ENCODE data around the gene CACHD1.

DNA sequence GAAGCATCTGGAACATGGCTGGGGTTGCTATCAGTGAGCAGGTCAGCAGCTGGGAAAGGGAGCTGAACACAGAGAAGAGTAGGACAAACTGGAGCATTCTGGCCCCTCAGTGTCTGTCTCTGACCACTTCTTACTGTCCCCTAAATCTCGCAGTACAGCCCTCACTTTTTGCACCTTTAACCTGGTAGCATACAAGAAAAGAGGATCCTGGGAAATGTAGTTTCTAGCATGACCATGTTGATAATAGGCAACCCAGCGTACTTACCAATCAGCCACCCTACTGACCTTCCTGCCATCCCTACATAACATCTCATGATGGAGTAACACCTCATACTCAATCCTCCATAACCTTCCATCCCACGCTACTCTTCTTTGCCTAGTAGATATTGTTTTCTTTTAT, 175.8 kb downstream of the CACHD1 start:
- TF ChIP-seq POLR2AphosphoS5 (IDR thresholded peaks at IDR 0.05) (no peak), POLR2A (IDR thresholded peaks at IDR 0.05) (no peak)

Data from gastroesophageal sphincter (tissue), 2 donors.